Activated CD4-positive, alpha-beta T cell treated with anti-CD3 and anti-CD28 coated beads, Interleukin-10, Interleukin-2, amounts not matched to agents 100 ng/mL and 50 ng/mL, durations not matched to agents 16 hours and 8 hours (primary cell): ENCODE data around the gene ZNF462.
"Not testable (repeated sequence)": the region's sequence is repeated elsewhere in the genome, so short reads cannot be mapped to it uniquely, and the experiment has no call there.

Experiments
- DNase-seq: peaks from one replicate; pipeline ENCODE4 v3.0.0-alpha.2; 2020

ZNF462 gene

DNA sequence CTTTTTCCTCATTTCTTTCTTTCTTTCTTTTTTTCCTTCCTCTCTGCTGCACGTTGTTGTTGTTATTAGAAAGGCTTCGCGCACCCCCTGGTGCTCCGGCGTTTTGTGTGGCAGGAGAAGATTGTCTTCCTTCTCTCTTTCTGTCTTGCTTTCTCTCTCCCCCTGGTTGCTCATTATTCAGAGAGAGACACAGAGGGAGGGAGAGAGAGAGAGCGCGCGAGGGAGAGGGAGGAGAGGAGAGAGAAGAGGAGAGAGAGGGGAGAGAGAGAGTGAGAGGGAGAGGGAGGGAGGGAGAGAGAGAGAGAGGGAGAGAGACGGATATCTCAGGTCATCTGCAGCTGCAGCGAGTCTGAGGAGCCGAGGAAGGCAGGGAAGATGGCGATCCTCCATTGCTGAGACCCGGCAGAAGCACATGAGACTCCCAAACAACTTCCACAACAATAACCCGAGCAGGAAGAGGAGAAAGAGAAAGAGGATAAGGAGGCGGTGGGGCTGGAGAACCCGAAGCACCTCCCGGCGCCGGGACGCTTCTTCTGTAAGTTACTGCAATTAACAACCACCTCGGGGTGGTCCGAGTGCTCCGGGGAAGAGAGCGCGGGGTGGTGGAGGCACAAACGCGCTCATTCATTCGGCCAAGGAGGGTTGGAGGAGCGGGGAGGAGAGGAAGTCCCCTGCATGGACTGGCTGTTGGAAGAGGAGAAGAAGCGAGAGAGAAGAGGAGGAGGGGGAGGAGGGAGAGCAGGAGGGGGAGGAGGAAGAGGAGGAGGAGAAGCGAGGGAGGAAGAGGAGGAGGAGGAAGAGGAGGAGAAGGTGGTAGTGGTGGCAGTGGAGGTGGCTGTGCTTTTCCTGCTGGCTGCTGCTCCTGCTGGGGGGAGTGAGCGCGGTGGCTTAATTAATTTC lies at the start of gene ZNF462:
TSS of gene ZNF462 (plus strand) at position 346 of the 900 bp plus-strand sequence. CDS start 60,218 bp downstream, outside the sequence.
- DNase-seq: no peak

GRCh38 chr9:106816524-106816923 lies 46.4 kb upstream of the ZNF462 start:
- DNase-seq: no peak

DNA sequence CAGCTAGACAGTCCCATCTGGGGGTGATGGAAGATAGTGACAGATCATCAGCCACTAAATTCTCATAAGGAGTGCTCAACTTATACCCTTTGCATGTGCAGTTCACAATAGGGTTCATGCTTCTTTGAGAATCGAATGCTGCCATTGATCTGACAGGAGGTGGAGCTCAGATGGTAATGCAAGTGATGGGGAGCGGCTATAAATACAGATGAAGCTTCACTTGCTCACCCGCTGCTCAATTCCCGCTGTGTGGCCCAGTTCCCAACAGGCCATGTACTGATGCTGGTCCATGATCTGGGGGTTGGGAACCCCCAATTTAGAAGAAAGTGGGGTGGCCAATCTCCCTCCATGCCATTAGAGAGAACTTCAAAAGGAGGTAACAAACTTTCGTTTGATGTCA lies 44.9 kb upstream of the ZNF462 start:
- DNase-seq: no peak

- DNase-seq: no peak
Measured at GRCh38 chr9:106820866-106821265, 42.1 kb upstream of the ZNF462 start.

DNA sequence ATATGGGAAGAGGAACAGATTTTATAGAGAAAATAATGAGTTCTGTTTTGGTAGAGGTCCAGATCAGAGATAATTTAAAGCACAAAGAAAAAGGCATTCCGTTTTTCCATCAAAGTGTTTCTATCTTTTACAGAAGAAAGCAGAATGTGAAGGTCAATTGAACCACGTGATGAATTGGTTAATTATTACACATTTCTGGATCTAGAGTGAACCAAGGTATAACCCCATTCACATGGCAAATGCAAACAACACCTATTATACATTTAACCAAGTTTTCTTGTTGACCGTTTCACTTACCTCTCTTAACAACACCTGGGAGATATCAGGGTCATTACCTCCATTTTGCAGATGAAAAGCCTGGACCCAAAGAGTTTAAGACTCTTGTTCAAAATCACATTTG lies 34.9 kb upstream of the ZNF462 start:
- no peak for DNase-seq

DNA sequence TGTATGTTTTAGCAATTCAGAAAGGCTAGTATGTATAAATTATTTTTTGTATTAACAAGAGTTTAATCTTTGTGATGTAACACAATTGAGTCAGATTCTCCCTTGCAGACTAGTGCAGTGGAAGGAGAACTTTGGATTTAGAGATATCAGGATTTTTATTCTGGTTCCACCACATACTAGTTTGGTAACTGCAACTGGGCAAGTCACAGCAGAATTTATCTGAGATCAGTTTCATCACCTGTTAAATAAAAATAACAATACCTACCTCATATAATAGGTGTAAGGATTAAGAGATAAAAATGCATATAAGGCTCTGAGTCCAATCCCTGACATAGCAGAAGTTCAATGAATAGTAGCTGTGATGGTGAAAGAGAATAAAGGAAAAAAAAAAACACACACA lies 34.0 kb upstream of the ZNF462 start:
- no peak for DNase-seq

- no peak for DNase-seq
Measured at GRCh38 chr9:106829666-106830408, 33.1 kb upstream of the ZNF462 start.

- no peak for DNase-seq
Measured at GRCh38 chr9:106830527-106831150, 32.3 kb upstream of the ZNF462 start.

DNA sequence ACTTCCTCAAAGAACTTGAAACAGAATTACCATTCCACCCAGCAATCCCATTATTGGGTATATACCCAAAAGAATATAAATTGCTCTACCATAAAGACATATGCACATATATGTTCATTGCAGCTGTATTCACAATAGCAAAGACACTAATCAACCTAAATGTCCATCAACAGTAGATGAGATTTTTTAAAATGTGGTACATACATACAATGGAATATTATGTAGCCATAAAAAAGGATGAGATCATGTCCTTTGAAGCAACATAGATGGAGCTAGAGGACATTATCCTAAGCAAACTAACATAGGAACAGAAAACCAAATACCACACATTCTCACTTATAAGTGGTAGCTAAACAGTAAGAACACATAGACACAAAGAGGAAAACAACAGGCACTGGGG lies 28.1 kb upstream of the ZNF462 start:
- no peak for DNase-seq

DNA sequence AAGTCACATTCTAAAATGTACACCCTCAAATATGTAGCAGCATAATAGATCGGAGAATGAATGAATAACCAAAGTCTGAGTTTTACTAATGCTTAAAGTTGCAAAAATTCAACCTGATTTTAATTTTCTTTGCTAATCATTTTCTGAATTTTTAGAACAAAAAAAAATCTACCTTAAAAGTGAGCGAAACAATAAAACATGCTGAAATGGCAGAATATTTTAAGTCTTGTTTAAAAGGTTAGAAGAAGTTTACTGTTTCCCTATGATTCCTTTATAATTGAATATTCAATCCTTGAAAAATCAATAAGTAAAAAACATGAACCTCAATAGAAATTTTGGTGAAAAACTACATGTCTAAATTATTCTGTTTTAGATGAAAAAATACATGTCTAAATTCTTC lies 27.1 kb upstream of the ZNF462 start:
- no peak for DNase-seq

GRCh38 chr9:106843371-106843770 lies 19.6 kb upstream of the ZNF462 start:
- DNase-seq: no peak

- DNase-seq: no peak
Measured at GRCh38 chr9:106846307-106846706, 16.7 kb upstream of the ZNF462 start.

GRCh38 chr9:106846857-106847256 lies 16.1 kb upstream of the ZNF462 start:
- DNase-seq: no peak

DNA sequence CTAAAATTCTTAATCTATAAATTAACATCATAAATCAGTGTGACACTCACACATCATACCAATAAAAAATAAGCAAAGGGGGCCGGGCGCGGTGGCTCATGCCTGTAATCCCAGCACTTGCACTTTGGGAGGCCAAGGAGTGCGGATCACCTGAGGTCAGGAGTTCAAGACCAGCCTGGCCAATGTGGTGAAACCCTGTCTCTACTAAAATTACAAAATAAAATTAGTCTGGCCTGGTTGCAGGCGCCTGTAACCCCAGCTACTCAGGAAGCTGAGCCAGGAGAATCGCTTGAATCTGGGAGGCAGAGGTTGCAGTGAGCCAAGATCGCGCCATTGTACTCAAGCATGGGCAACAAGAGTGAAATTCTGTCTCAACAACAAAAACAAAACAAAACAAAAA lies 11.3 kb upstream of the ZNF462 start:
- not testable (repeated sequence) for DNase-seq

DNA sequence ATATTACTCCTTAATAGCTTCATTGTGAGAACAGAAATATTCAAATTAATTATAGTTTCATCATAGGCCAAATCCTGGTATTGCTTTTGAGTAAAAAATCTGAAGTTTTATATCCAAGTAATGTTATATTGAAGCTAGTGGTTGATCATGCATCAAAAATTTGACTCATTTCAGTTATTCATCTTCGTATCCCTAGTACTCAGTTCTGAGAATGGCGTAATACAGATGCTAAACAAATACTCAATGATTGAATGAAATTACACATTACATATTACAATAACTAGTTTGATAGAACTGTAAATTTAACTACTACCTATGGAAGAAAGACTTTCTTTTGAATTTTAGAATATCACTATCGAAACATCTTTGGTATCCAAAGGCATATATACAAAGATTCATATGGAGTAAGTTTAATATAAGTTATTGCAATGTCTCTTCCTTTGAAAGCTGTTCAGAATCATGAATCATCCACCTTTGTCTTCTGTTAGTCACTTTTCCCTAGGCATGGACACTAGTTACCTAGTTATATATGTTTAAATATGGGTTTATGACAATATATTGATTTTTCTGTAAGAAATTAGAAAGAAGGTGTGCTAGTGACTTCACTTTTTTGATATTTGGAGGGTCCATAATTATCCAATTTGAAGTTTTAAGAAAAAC lies 5.0 kb upstream of the ZNF462 start:
- no peak for DNase-seq

- DNase-seq: no peak
Measured at GRCh38 chr9:106859957-106860720, 2.8 kb upstream of the ZNF462 start.

DNA sequence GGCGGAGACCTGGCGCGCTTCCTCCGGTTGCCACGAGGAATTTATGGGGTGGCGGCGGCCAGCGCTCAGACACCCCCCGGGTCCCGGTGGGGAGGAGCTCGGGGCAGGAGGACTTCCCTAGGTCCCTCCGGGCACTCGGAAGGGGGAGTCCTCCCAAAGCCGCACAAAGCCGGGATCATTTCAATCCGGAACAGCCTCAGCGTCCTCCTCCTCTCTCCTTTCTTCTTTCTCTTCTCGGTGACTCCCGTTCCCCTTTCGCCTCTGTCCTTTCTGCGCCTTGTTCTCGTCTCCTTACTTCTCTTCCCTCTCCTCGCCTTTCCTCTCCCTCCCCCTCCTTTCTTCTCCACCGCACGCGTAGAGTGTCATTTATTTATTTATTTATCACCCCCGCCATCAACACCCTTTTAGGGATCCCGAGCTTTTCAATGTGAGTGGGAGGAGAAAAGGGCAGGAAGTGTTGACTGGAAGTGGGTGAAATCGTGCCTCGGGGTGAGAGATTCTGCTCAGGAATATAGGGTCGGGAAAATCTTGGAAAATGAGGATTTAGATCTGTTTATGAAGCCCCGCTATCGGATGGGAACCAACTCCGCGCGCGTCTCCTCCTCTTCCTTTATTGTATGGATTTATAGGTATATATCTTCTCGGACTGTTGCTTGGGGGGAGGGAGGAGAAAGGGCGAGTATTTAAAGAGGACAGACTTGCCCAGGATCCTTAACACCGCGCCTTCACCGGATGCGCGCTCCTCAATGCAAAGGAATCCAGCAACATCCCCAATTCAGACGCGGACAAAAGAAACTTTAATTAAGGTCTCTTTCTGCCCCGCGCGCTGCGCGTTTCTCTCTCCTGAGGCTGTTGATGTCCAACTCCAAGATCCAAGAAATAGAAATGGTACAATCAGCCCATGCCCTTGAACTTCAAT lies 2.0 kb upstream of the ZNF462 start:
- no peak for DNase-seq

DNA sequence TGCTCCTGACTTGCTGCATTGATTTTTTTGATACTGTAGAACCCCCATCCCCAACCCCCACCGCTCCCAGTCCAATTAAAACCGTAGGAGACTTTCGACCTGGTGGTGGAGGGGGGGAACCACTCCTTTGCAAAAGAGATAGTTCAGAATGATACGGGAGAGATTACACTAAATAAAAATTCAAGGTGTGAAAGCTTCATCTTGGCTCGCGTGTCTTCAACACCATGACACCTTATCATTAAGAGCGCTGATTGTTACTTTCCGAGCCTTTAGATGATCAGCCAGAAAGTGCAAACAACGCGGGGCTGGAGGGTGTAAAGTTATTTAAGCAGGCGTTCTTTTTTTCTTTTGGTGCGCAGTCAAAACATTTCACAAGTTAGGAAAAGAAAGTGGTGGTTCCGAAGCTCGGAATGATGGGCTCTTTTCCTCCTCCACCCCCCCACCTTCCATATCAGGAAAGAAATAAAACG lies 1.3 kb upstream of the ZNF462 start:
- DNase-seq: no peak

DNA sequence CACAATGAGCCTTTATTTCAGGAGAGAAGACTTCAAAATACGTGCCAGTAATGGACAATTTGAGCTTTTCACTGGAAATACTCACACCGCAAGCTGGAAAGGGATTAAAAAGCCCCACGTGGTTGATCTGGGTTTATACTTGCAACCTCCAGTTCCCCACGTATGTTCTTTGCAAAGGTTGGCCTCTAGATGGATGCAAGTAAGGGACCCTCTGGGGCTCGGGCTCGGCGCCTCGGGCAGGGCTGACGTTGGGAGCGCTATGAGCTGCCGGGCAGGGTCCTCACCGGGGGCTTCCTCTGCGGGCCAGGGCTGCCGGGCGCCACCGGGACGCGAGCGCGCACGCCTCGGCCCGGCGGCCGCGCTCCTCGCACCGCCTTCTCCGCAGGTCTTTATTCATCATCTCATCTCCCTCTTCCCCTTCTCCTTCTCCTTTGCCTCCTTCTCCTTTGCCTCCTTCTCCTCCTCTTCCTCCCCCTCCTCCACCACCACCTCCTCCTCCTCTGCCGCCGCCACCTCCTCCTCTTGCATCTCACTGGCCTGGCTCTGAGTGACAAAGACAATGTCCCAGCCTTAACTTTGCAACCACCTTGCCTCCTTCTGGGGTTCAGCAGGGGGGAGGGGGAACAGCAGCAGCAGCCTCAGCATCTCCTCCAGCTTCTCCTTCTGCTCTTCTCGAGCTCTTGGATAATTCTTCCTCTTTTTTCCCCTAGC lies 701 bp upstream of the ZNF462 start:
- DNase-seq: no peak

DNA sequence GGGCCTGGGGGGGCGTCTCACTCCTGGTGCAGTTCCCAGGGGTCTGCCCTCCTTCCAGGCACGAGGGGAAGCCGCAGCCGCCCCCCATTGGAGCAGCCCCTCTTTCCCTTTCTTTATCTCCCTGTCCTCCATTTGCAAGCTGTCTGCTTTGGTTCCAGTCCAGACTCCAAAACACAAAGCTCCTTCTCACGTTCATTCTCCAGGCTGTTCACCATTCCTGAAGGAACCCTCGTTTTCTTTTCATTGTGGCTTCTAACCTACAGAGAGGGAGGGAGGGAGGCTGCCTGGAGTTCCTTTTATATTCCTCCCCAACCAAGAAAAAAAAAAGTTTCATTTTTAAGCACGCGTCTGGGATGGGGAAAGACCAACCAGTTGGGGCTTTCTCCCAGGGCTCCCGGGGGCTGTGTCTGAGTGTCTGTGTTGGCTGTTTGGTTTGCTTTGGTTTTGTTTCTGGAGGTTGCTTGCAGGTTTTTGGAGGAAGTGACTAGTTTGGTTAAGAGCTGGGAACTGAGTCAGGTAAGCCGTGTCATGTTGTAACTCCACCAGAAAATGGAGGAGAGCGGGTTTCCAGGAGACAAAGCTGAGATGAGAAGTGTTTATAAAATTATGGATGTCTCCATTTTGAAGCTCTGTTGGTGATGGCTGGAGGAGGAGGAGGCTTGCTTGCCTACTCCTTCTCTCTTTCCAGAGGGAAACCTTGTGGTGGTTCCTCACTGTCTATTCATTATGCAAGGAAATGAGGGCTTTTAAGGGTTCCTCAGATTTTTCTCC lies 1.6 kb downstream of the ZNF462 start:
- DNase-seq: no peak
